HG02642 (cell line): ENCODE results near the gene REPS2.

Source experiments
- ATAC-seq: cut with Tn5 transposase; IDR thresholded peaks from one replicate; pipeline ENCODE4 v1.9.1; 2021; ENCODE audit warnings: mild to moderate bottlenecking; ENCODE audit not compliant: unreplicated experiment, poor library complexity

REPS2 gene

GRCh38 chrX:17075004-17075403, 128.5 kb downstream of the REPS2 start:
- ATAC-seq, result no peak

- no peak for ATAC-seq
Observed at GRCh38 chrX:17077361-17077760, 130.9 kb downstream of the REPS2 start.

- no peak for ATAC-seq
Observed at GRCh38 chrX:17078031-17078720, 131.7 kb downstream of the REPS2 start.

GRCh38 chrX:17081511-17081910, 135.1 kb downstream of the REPS2 start:
- ATAC-seq, result no peak

- no peak for ATAC-seq
Observed at GRCh38 chrX:17081968-17082367, 135.5 kb downstream of the REPS2 start.

- ATAC-seq, result no peak
Observed at GRCh38 chrX:17082831-17083230, 136.4 kb downstream of the REPS2 start.

GRCh38 chrX:17086317-17086716, 139.9 kb downstream of the REPS2 start:
- ATAC-seq, result no peak

GRCh38 chrX:17095161-17095560, 148.7 kb downstream of the REPS2 start:
- no peak for ATAC-seq

GRCh38 chrX:17098516-17099247, 152.2 kb downstream of the REPS2 start:
- ATAC-seq, result no peak

- no peak for ATAC-seq
Observed at GRCh38 chrX:17104433-17104832, 158.0 kb downstream of the REPS2 start.

GRCh38 chrX:17120816-17121215, 174.4 kb downstream of the REPS2 start:
- ATAC-seq, result no peak

GRCh38 chrX:17154001-17154400, 207.5 kb downstream of the REPS2 start:
- no peak for ATAC-seq

GRCh38 chrX:17160975-17161374, 214.5 kb downstream of the REPS2 start:
- ATAC-seq, result no peak

GRCh38 chrX:17161991-17162390, 215.5 kb downstream of the REPS2 start:
- no peak for ATAC-seq

- ATAC-seq, result no peak
Observed at GRCh38 chrX:17164079-17164478, 217.6 kb downstream of the REPS2 start.

- ATAC-seq, result no peak
Observed at GRCh38 chrX:17164941-17165340, 218.5 kb downstream of the REPS2 start.

- no peak for ATAC-seq
Observed at GRCh38 chrX:17167915-17168314, 221.5 kb downstream of the REPS2 start.

GRCh38 chrX:17170973-17171372, 224.5 kb downstream of the REPS2 start:
- ATAC-seq, result no peak

- ATAC-seq, result no peak
Observed at GRCh38 chrX:17174671-17175070, 228.2 kb downstream of the REPS2 start.

- ATAC-seq, result no peak
Observed at GRCh38 chrX:17182317-17182716, 235.9 kb downstream of the REPS2 start.

- ATAC-seq, result no peak
Observed at GRCh38 chrX:17183566-17183965, 237.1 kb downstream of the REPS2 start.

GRCh38 chrX:17185431-17185830, 239.0 kb downstream of the REPS2 start:
- no peak for ATAC-seq
